Heart right ventricle (tissue), 16 donors: ENCODE data around the gene INTS4. TPM values are rescaled to one million over a fixed set of nuclear protein-coding genes. Genes with fewer than 3 reads are reported as not detected.
"Not testable (repeated sequence)": the region's sequence is repeated elsewhere in the genome, so short reads cannot be mapped to it uniquely, and the experiment has no call there.

Experiments used
- ATAC-seq, 8 donors: fragments of 200-7000 bp; cut with Tn5 transposase; one replicate each; pipeline ENCODE4 v1.9.1; 2020; ENCODE audit warnings: mild to moderate bottlenecking in 8 of 8, moderate library complexity in 8 of 8, moderate number of reproducible peaks in 1 of 8
- DNase-seq, 2 donors: peaks; one replicate each; pipeline ENCODE4 v3.0.0-alpha.2; 2020
- H3K27ac ChIP-seq, 10 donors: fragments of 200-600 bp; sonication (generic) in 2 of 10; one replicate each; pipeline versions ENCODE4 v1.5.0 to v1.8.0; 2020 to 2022; ENCODE audit warnings: mild to moderate bottlenecking in 3 of 10
- H3K27me3 ChIP-seq, 7 donors: fragments of 200-600 bp; one replicate each; pipeline ENCODE4 v1.8.0; 2021 to 2022; ENCODE audit warnings: mild to moderate bottlenecking in 2 of 7
- H3K36me3 ChIP-seq, 9 donors: fragments of 200-600 bp; sonication (generic) in 1 of 9; one replicate each; pipeline versions ENCODE4 v1.5.0 to v1.8.0; 2020 to 2022; ENCODE audit warnings: mild to moderate bottlenecking in 2 of 9
- H3K4me1 ChIP-seq, 9 donors: fragments of 200-600 bp; sonication (generic) in 1 of 9; one replicate each; pipeline versions ENCODE4 v1.5.0 to v1.8.0; 2020 to 2022; ENCODE audit warnings: mild to moderate bottlenecking in 4 of 9
- H3K4me3 ChIP-seq, 10 donors: fragments of 200-600 bp; sonication (generic) in 2 of 10; one replicate each; pipeline versions ENCODE4 v1.5.0 to v1.8.0; 2020 to 2022; ENCODE audit warnings: mild to moderate bottlenecking in 7 of 10, moderate library complexity in 2 of 10
- H3K9me3 ChIP-seq, 11 donors: fragments of 200-600 bp in 10 of 11; sonication (generic) in 2 of 11; one replicate each; pipeline versions ENCODE4 v1.5.0 to v1.8.0; 2013 to 2022; ENCODE audit warnings: mild to moderate bottlenecking in 2 of 11, control low read depth in 1 of 11, moderate library complexity in 1 of 11
- WGBS, 2 donors: extraction: QIAGEN DNeasy Blood & Tissue Kit; methylation state at CpG; one replicate each; pipeline ENCODE4 v1.1.7; 2013; ENCODE audit warnings: inconsistent platforms in 1 of 2; 5-methylcytosine and 5-hydroxymethylcytosine counted together
- intact Hi-C, 10 donors: fragments of 100-400 bp; cut with DNase I; formaldehyde crosslinking; loops; one replicate each; pipeline versions ENCODE4 v1.11.1 to v1.14.2; 2022
- polyA plus RNA-seq, 2 donors: library from polyadenylated mRNA; stranded (reverse); fragments of 200-250 nt; gene quantifications; one replicate each; pipeline ENCODE4 v1.2.3, GENCODE V29; 2013
- total RNA-seq, 10 donors: library from RNA; stranded (reverse); fragmentation: NEBNext Ultra II Directional in 3 of 10; extraction: Animal tissue kit (Norgen Biotek cat#: 25700) in 3 of 10; gene quantifications; one replicate each; pipeline versions ENCODE4 v1.2.1 to v1.2.4, GENCODE V29; 2021 to 2023
- TF ChIP-seq, protein P1 (sequence below), 9 donors: fragments of 200-600 bp; sonication (generic) in 2 of 9; IDR thresholded peaks; one replicate each; pipeline versions ENCODE4 v1.5.0 to v1.8.0; 2021 to 2022; ENCODE audit warnings: antibody characterized with exemption in 9 of 9, mild to moderate bottlenecking in 5 of 9, moderate library complexity in 1 of 9
- donor health status: Arrhythmogenic right ventricular cardiomyopathy.
- donor health status: ischemic (EF 13 %, LVEDD 7.1; RV severe dilation, severe dysfunction).
- donor health status: healthy with polysubstance abuse.
- donor health status: DM: no; HTN: yes; CAD: no.
- donor health status: DM: no; HTN: no; CAD: no.
- donor health status: ischemic (EF 25% LVEDD 6.9; RV normal size, moderate dysfunction).
- donor health status: ischemic (EF 25% LVEDD 5.7; RV mildly dilated, moderate dysfunction).
- donor health status: healthy.
- donor health status: DM: yes; HTN: yes; CAD: no.
- donor health status: Ischemic cardiomyopathy.
- donor health status: ischemic (EF 35%, LVEDD 5.7; RV mildly dilated, moderate dysfunction).
- donor health status: nonischemic (EF 11% LVEDD 7.7; RV severe dilation, severe dysfunction).
- donor health status: DM: yes; HTN: yes; CAD: no.
- donor health status: PGD.
- donor health status: ischemic (EF 29% LVEDD 5.4; RV normal size, mild dysfunction).
- donor health status: nonischemic (EF 23%, LVEDD 6.1; RV moderate dilation, normal function).

Gene INTS4
- total and polyA plus RNA-seq, 12 donors = 12.2 to 20.2 (median 16.1) TPM

DNA sequence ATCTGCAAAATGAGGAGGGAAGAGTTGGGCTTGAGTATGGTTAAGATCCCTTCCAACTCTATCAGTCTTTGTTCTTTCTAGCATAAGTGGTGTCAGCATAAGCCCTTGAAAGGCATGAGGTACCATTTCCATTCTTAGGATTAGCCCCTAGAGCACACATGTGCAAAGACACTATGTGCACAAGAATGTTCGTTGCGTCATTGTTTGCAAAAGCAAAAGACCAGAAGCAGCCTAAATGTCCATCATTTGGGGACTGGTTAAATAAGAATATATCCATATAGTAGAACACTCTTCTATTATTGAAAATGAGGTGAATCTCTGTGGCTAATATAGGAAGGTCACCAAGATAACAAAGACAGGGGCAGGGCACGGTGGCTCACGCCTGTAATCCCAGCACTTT is 38.6 kb upstream of the INTS4 start:
- H3K4me1 ChIP-seq = peaks cover 0 to 15% (median 10%) of the 10 kb centered on the region in 9 donors
- H3K4me3 ChIP-seq = no peak overlapping the region
- H3K36me3 ChIP-seq = no peaks in the 10 kb centered on the region
- no peak overlapping the region for H3K27ac ChIP-seq
- no peaks in the 10 kb centered on the region for H3K27me3 ChIP-seq
- DNase-seq (no peak), ATAC-seq (no peak)
- intact Hi-C loops = loop anchor here in 1 of 10 donors (10.0 kb wide), 1 partner anchor 62 kb away; no protein-coding TSS in a partner anchor
- TF ChIP-seq, protein P1, sequence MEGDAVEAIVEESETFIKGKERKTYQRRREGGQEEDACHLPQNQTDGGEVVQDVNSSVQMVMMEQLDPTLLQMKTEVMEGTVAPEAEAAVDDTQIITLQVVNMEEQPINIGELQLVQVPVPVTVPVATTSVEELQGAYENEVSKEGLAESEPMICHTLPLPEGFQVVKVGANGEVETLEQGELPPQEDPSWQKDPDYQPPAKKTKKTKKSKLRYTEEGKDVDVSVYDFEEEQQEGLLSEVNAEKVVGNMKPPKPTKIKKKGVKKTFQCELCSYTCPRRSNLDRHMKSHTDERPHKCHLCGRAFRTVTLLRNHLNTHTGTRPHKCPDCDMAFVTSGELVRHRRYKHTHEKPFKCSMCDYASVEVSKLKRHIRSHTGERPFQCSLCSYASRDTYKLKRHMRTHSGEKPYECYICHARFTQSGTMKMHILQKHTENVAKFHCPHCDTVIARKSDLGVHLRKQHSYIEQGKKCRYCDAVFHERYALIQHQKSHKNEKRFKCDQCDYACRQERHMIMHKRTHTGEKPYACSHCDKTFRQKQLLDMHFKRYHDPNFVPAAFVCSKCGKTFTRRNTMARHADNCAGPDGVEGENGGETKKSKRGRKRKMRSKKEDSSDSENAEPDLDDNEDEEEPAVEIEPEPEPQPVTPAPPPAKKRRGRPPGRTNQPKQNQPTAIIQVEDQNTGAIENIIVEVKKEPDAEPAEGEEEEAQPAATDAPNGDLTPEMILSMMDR (IDR thresholded peaks at IDR 0.05) = no peak
- no peaks in the 10 kb centered on the region for H3K9me3 ChIP-seq
- 49 to 65% methylated on average over 4 of the region's 4 CpGs for WGBS, 2 donors

- no peaks in the 10 kb centered on the region for H3K9me3 ChIP-seq
- peaks cover 0 to 15% (median 10%) of the 10 kb centered on the region in 9 donors for H3K4me1 ChIP-seq
- H3K36me3 ChIP-seq = no peaks in the 10 kb centered on the region
- H3K27ac ChIP-seq = no peak overlapping the region
- no peaks in the 10 kb centered on the region for H3K27me3 ChIP-seq
- TF ChIP-seq, protein P1 (IDR thresholded peaks at IDR 0.05) = no peak
- no peak for DNase-seq
- intact Hi-C loops = loop anchor here in 1 of 10 donors (10.0 kb wide), 1 partner anchor 63 kb away; no protein-coding TSS in a partner anchor
- no peak overlapping the region for H3K4me3 ChIP-seq
- no peak for ATAC-seq
Measured at GRCh38 chr11:78032090-78032489, 37.6 kb upstream of the INTS4 start.

- DNase-seq (no peak), ATAC-seq (no peak)
- Histone ChIP-seq H3K27me3 (no peaks in the 10 kb centered on the region), H3K36me3 (no peaks in the 10 kb centered on the region), H3K9me3 (no peaks in the 10 kb centered on the region), H3K4me3 (no peak overlapping the region), H3K4me1 (peaks cover 0 to 15% (median 10%) of the 10 kb centered on the region in 9 donors), H3K27ac (no peak overlapping the region)
- TF ChIP-seq, protein P1 (IDR thresholded peaks at IDR 0.05) = no peak
- intact Hi-C loops = loop anchor here in 1 of 10 donors (10.0 kb wide), 1 partner anchor 63 kb away; no protein-coding TSS in a partner anchor
- WGBS, 2 donors = 95 to 98% methylated on average over 3 of the region's 3 CpGs
Measured at GRCh38 chr11:78031629-78032028, 37.2 kb upstream of the INTS4 start.

DNA sequence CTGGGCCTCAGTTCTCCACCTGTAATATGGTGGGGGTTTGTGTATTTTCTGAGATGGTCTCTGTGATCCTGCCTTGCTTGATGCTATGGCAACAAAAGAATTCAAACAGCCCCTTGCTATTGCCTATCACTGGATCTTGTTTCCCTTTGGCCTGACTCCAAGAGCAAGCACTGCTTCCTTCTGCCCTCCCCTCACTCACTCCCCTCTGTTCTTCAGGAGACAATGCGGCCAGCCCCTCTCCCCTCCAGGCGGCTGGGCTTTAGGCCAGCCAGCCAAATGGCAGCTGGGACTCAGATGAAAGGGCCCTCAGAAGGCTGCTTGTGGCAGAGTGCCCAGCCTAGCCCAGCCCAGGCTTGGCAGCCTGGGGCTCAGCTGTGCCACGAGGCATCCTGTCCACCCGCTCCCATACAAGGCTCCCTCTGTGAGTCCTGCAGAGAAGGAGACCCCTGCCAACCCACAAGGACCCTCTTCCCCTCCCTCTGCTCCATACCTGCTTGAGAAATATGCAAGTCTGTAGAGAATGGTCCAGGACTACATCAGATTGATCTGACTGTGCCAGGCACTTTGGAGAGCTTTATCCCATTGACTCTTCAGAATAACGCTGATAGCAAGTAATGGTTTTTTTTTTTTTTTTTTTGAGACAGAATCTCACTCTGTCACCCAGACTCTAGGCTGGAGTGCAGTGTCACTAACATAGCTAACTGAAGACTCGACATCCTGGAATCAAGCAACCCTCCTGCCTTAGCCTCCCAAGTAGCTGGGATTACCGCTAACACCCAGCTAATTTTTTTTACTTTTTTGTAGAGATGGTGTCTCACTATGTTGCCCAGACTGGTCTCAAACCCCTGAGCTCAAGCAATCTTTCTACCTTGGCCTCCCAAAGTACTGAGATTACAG is 36.2 kb upstream of the INTS4 start:
- Histone ChIP-seq H3K9me3 (no peaks in the 10 kb centered on the region), H3K4me3 (no peak overlapping the region), H3K27me3 (no peaks in the 10 kb centered on the region), H3K27ac (no peak overlapping the region), H3K4me1 (peaks cover 0 to 15% (median 10%) of the 10 kb centered on the region in 9 donors), H3K36me3 (no peaks in the 10 kb centered on the region)
- intact Hi-C loops = loop anchor here in 1 of 10 donors (10.0 kb wide), 1 partner anchor 64 kb away; no protein-coding TSS in a partner anchor
- TF ChIP-seq, protein P1 (IDR thresholded peaks at IDR 0.05) = no peak
- ATAC-seq (peak; percentile 80 to 97 (median 94)), DNase-seq (peak; percentile 52 to 71)
- 23 to 24% methylated on average over 7 of the region's 7 CpGs for WGBS, 2 donors

DNA sequence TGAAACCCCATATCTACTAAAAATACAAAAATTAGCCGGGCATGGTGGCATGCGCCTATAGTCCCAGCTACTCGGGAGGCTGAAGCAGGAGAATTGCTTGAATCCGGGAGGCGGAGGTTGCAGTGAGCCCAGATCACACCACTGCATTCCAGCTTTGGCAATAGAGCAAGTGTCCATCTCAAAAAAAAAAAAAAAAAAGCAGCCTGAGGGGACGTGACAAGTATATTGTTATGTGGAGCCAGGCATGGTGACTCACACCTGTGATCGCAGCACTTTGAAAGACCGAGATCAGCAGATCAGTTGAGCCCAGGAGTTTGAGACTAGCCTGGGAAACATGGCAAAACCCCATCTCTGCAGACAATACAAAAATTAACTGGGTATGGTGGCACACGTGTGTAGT is 34.0 kb upstream of the INTS4 start:
- H3K9me3 ChIP-seq, H3K4me3 ChIP-seq, ATAC-seq, H3K27ac ChIP-seq, DNase-seq, intact Hi-C loops, H3K36me3 ChIP-seq, H3K27me3 ChIP-seq: not testable (repeated sequence)
- peaks cover 0 to 16% (median 10%) of the 10 kb centered on the region in 9 donors for H3K4me1 ChIP-seq
- 90 to 91% methylated on average over 9 of the region's 9 CpGs for WGBS, 2 donors
